GM23248 (cell line): ENCODE data around the gene MATN4. TPM values are rescaled to one million over a fixed set of nuclear protein-coding genes. Genes with fewer than 3 reads are reported as not detected.

ENCODE experiments used
- DNase-seq: peaks from one replicate; pipeline ENCODE4 v3.0.0-alpha.2; 2015
- H2AFZ ChIP-seq: fragments of 200-600 bp; sonication (generic); 2 replicates; pipeline ENCODE4 v1.6.1; 2016; ENCODE audit warnings: antibody characterized with exemption
- H3F3A ChIP-seq: fragments of 200-600 bp; sonication (generic); 2 replicates; pipeline ENCODE4 v1.6.1; 2016; ENCODE audit warnings: mild to moderate bottlenecking, antibody characterized with exemption, mixed run types; ENCODE audit not compliant: insufficient read depth
- H3K27ac ChIP-seq: fragments of 200-600 bp; sonication (generic); 2 replicates; pipeline ENCODE4 v1.5.1; 2016; ENCODE audit warnings: mild to moderate bottlenecking
- H3K27me3 ChIP-seq: fragments of 200-600 bp; sonication (generic); replicated peaks from 2 replicates; pipeline ENCODE4 v1.6.1; 2016; ENCODE audit warnings: mild to moderate bottlenecking; ENCODE audit not compliant: insufficient read depth
- H3K36me3 ChIP-seq: fragments of 200-600 bp; sonication (generic); 2 replicates; pipeline ENCODE4 v1.6.1; 2016; ENCODE audit warnings: low read depth, mild to moderate bottlenecking
- H3K4me1 ChIP-seq: fragments of 200-600 bp; sonication (generic); 2 replicates; pipeline ENCODE4 v1.6.1; 2016; ENCODE audit warnings: mild to moderate bottlenecking; ENCODE audit not compliant: insufficient read depth
- H3K4me2 ChIP-seq: fragments of 200-600 bp; sonication (generic); one replicate; pipeline ENCODE4 v1.6.1; 2016; ENCODE audit warnings: mild to moderate bottlenecking; ENCODE audit not compliant: unreplicated experiment
- H3K4me3 ChIP-seq: fragments of 200-600 bp; sonication (generic); 2 replicates; pipeline ENCODE4 v1.5.1; 2016; ENCODE audit warnings: mild to moderate bottlenecking
- H3K79me2 ChIP-seq: fragments of 200-600 bp; sonication (generic); 2 replicates; pipeline ENCODE4 v1.6.1; 2016; ENCODE audit warnings: mild to moderate bottlenecking; ENCODE audit not compliant: insufficient read depth
- H3K9ac ChIP-seq: fragments of 200-600 bp; sonication (generic); 2 replicates; pipeline ENCODE4 v1.6.1; 2016; ENCODE audit warnings: mild to moderate bottlenecking
- H3K9me2 ChIP-seq: fragments of 200-600 bp; sonication (generic); 2 replicates; pipeline ENCODE4 v1.6.1; 2016; ENCODE audit warnings: mixed run types, mild to moderate bottlenecking, moderate library complexity; ENCODE audit not compliant: insufficient read depth
- H3K9me3 ChIP-seq: fragments of 200-600 bp; sonication (generic); one replicate; pipeline ENCODE4 v1.6.1; 2017; ENCODE audit warnings: low read depth
- H4K20me1 ChIP-seq: fragments of 200-600 bp; sonication (generic); 2 replicates; pipeline ENCODE4 v1.6.0; 2016; ENCODE audit not compliant: insufficient read depth
- EZH2 ChIP-seq: fragments of 200-600 bp; sonication (generic); IDR thresholded peaks from 2 replicates; pipeline ENCODE4 v1.6.1; 2018; ENCODE audit warnings: antibody characterized with exemption, mild to moderate bottlenecking; ENCODE audit not compliant: insufficient read depth, poor library complexity, severe bottlenecking
- EZH2phosphoT487 ChIP-seq: fragments of 200-600 bp; sonication (generic); IDR thresholded peaks from 2 replicates; pipeline ENCODE4 v1.6.1; 2018; ENCODE audit warnings: antibody characterized with exemption, moderate library complexity, mild to moderate bottlenecking, low read depth; ENCODE audit not compliant: insufficient read depth
- WGBS, 2 experiments: methylation state at CpG; one replicate each; pipeline ENCODE4 v1.1.6; 2015 to 2017; ENCODE audit warnings: low lambda C conversion rate in 2 of 2, low coverage in 1 of 2; ENCODE audit errors: missing lambda C conversion rate in 2 of 2; 5-methylcytosine and 5-hydroxymethylcytosine counted together
- in situ Hi-C: fragments of 300-500 bp; cut with MboI; formaldehyde crosslinking; loops from 2 replicates; pipeline ENCODE4 v1.15.0; 2020
- polyA plus RNA-seq: library from polyadenylated mRNA; unstranded; fragments of >200 nt; fragmentation: Nextera tagmentation; extraction: Ambion mirVana; gene quantifications from 2 replicates; pipeline ENCODE4 v1.2.1, GENCODE V29; 2016
- total RNA-seq: library from RNA; depleted of rRNA; stranded (reverse); fragments of >200 nt; shearing (Covaris generic); gene quantifications from 2 replicates; pipeline ENCODE4 v1.2.3, GENCODE V29; 2014

Gene MATN4
- total and polyA plus RNA-seq, 2 experiments from 2014 or later = not detected

DNA sequence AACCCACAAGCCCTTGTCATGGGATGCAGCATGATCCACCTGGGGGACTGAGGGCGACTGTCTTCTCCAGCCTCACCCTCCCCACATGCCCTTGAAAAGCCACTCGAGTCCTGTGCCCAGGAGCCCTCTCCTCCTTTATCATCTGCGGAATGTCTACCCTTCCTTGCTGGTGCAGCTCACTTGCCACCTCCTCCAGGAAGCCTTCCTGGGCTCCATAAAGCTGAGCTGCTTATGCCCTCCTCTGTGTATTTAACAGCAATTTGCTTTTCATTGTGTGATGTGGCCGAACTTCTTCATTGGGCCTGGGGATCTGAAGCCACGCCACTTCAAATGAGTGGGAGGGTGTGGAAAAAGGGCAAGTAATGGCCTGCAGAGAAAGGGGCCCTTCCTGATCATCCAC, 19.2 kb downstream of the MATN4 start:
- no peak overlapping the region for H3K4me2 ChIP-seq
- 83 to 85% methylated on average over 5 of the region's 5 CpGs for WGBS, 2 experiments
- no peaks in the 10 kb centered on the region for H3K9me2 ChIP-seq
- no peaks in the 10 kb centered on the region for H3K36me3 ChIP-seq
- DNase-seq = no peak
- H3K4me3 ChIP-seq = no peak overlapping the region
- H4K20me1 ChIP-seq = no peaks in the 10 kb centered on the region
- H3K79me2 ChIP-seq = no peaks in the 10 kb centered on the region
- TF ChIP-seq EZH2 (no peak), EZH2phosphoT487 (no peak)
- no peaks in the 10 kb centered on the region for H3K9me3 ChIP-seq
- H3K27me3 ChIP-seq = peaks cover 18% of the 10 kb centered on the region; the same call in 1 of the 2 replicates
- in situ Hi-C loops = loop anchor here (25.0 kb wide), 1 partner anchor 252 kb away; no protein-coding TSS in a partner anchor
- H3K4me1 ChIP-seq = peaks cover 2% of the 10 kb centered on the region; the same call in 1 of the 2 replicates
- no peak overlapping the region for H2AFZ ChIP-seq
- H3K27ac ChIP-seq = no peak overlapping the region
- H3K9ac ChIP-seq = no peak overlapping the region
- H3F3A ChIP-seq = no peaks in the 10 kb centered on the region

DNA sequence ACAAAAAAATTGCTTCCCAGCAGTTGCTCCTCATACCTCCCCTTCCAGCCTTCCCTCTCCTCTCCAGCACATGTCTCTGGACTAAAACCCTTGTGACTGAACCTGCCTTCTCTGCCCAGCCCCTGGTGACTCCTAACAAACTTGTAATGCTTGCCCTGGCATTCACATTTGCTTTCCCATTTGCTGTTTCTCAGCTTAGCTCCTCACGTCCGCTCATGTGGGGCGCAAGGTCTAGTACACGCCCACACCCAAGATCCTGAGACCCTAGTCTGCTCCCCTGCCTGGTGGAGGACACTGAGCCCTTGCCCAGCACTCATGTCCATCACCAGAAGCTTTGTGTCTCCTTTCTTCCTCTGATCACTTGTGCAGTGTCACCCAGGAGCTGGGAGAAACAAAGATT, 19.7 kb downstream of the MATN4 start:
- Histone ChIP-seq H2AFZ (no peak overlapping the region), H3F3A (no peaks in the 10 kb centered on the region), H3K9ac (no peak overlapping the region), H3K4me1 (peaks cover 7% of the 10 kb centered on the region; the same call in 1 of the 2 replicates), H4K20me1 (no peaks in the 10 kb centered on the region), H3K4me3 (no peak overlapping the region), H3K36me3 (no peaks in the 10 kb centered on the region), H3K9me2 (no peaks in the 10 kb centered on the region), H3K4me2 (no peak overlapping the region), H3K27me3 (peaks cover 18% of the 10 kb centered on the region; the same call in 1 of the 2 replicates), H3K9me3 (no peaks in the 10 kb centered on the region), H3K27ac (no peak overlapping the region), H3K79me2 (no peaks in the 10 kb centered on the region)
- no peak for DNase-seq
- 72 to 75% methylated on average over 4 of the region's 4 CpGs for WGBS, 2 experiments
- in situ Hi-C loops = loop anchor here (25.0 kb wide), 1 partner anchor 251 kb away; no protein-coding TSS in a partner anchor
- no peak for TF ChIP-seq EZH2
- no peak for TF ChIP-seq EZH2phosphoT487

DNA sequence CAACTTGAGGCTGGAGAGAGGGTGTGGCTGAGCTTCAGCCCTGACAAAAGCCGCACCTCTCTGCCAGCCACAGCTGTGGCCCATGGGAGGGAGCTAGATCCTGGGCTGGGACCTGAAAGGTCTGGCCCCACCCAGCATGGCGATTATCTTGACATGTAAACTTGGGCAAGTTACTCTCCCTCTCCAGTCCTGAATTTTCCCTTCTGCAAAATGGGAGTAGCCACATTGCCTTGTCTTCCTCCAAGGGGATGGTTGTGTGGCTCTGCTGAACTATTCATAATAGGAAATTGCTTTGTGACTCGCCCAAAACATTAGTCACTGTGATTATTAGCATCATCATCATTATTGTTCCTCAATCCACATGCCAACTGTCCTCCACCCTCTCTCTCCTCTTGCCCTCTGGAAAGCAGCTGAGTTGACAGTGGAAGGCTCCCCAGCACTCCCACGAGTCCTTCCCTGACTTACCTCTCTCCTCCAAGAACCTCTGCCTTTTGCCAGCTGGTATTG, 24.5 kb downstream of the MATN4 start:
- H3F3A ChIP-seq = no peaks in the 10 kb centered on the region
- H3K4me2 ChIP-seq = no peak overlapping the region
- WGBS, 2 experiments = 7 to 8% methylated on average over 4 of the region's 4 CpGs
- H3K4me1 ChIP-seq = peaks cover 9% of the 10 kb centered on the region; the same call in 1 of the 2 replicates
- in situ Hi-C loops = loop anchor here (25.0 kb wide), 1 partner anchor 246 kb away; no protein-coding TSS in a partner anchor
- H2AFZ ChIP-seq = no peak overlapping the region
- no peaks in the 10 kb centered on the region for H3K79me2 ChIP-seq
- no peak overlapping the region for H3K27ac ChIP-seq
- no peaks in the 10 kb centered on the region for H3K9me2 ChIP-seq
- DNase-seq = peak; percentile 61
- H3K4me3 ChIP-seq = no peak overlapping the region
- H3K27me3 ChIP-seq = peaks cover 21% of the 10 kb centered on the region; the same call in 1 of the 2 replicates
- TF ChIP-seq EZH2phosphoT487 (no peak), EZH2 (no peak)
- no peaks in the 10 kb centered on the region for H4K20me1 ChIP-seq
- H3K9ac ChIP-seq = no peak overlapping the region
- H3K9me3 ChIP-seq = no peaks in the 10 kb centered on the region
- no peaks in the 10 kb centered on the region for H3K36me3 ChIP-seq

DNA sequence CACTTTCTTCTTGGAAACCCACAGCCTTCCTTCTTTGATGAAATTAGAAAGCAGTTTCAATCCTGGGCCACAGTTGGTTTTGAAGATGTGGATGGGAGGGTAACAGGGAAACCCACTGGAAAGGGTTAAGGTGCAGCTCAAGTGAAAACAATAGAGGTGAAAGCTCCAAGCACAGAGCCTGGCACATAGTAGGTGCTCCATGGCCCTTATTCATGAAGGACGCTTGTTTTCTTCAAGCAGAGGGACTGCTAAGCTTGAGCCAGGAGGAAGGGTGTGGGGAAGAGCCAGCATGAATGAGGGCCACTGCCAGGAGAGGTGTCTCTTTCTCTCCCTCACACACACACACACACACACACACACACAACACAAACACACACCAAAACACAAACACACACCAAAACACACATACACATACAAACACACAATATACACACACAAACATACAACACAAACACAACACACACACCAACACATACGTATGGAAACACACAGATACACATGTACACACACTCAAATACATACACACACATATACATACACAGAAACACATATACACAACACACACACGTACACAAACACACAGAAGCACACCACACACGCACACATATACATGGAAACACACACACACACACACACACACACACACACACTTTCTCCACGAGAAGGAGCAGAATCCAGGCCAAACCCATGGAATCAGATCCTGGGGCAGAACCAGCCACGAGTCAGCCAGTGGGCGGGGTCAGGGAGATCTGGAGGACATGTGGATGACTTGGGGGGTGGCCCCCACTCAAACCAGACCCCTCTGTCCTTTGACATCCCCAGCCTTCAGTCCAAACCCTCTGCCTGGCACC, 25.2 kb downstream of the MATN4 start:
- Histone ChIP-seq H4K20me1 (no peaks in the 10 kb centered on the region), H3K9ac (no peak overlapping the region), H3K79me2 (no peaks in the 10 kb centered on the region), H3K27me3 (peaks cover 23% of the 10 kb centered on the region; the same call in 1 of the 2 replicates), H3K4me1 (peaks cover 9% of the 10 kb centered on the region; the same call in 1 of the 2 replicates), H3F3A (no peaks in the 10 kb centered on the region), H2AFZ (no peak overlapping the region), H3K36me3 (no peaks in the 10 kb centered on the region), H3K9me3 (no peaks in the 10 kb centered on the region), H3K4me2 (no peak overlapping the region), H3K27ac (no peak overlapping the region), H3K4me3 (no peak overlapping the region), H3K9me2 (no peaks in the 10 kb centered on the region)
- in situ Hi-C loops = loop anchor here (25.0 kb wide), 1 partner anchor 246 kb away; no protein-coding TSS in a partner anchor
- 33 to 39% methylated on average over 7 of the region's 7 CpGs for WGBS, 2 experiments
- no peak for TF ChIP-seq EZH2
- no peak for TF ChIP-seq EZH2phosphoT487
- peak; percentile 40 for DNase-seq
